ENCODE measurements around the gene SH3BP4.

Gene SH3BP4

DNA sequence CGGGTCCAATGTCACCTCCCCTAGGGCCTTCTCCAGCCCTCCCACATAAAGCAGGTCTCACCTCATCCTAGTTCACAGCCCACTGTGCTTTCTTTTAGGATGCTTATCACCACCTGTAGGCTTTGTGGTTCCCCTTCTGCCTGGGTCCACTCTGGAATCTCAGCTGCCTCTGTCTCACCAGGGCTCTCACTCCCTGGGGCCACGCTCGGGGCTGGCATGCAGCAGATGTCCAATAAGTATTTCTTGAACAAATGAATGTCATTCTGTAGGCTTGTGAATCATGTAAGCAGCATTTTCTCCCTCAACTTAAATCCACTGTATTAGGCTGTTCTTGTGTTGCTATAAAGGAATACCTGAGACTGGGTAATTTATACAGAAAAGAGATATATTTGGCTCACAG lies 4.3 kb upstream of the SH3BP4 start:
- no peak for DNase-seq (ENCODE audit: low read depth, low spot score)

DNA sequence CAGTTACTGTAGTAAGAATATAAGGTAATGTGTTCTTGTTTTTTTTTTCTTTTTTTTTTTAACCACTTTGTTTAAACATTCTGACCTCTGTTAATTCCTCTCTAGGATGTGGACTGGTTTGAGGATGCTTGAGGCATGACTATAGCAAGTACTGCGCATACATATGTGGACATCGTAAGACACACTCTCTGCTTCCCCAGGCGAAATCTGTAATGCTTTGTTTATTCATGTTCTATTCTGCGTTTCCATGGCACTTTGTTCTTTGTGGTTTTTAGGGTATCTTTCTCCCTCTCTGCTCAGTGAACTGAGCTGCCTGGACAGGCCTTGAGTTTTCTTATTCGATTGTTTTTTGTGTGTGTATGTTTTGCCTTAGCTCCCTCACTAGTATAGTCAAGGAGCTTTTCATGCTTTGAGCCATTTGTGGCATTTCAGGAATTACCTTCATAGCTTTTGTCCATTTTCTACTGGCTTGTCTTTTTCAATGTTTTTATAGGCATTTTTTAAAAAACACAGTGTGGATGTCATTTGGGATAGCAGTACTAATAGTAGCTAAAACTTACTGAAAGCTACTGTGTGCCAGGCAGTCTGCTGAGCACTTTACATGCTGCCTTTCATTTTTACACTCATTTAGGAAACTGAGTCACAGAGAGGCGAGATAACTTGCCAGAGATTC lies 1.9 kb upstream of the SH3BP4 start:
- DNase-seq (ENCODE audit: low read depth, low spot score): peak; percentile 94

DNA sequence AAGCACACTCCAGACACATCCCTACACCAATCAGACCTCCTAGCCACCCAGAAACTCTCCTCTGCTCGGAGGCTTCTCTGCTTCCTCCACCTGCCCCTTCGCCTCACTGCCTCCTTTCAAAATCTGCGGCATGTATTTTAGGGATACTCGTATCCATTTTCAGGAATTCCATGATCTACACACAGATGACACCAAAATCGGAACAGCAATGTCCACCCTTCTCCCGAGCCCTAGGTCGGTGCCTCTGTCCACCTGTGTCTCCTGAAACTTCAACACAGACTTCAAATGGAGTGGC lies 1.4 kb upstream of the SH3BP4 start:
- DNase-seq (ENCODE audit: low read depth, low spot score): no peak

DNA sequence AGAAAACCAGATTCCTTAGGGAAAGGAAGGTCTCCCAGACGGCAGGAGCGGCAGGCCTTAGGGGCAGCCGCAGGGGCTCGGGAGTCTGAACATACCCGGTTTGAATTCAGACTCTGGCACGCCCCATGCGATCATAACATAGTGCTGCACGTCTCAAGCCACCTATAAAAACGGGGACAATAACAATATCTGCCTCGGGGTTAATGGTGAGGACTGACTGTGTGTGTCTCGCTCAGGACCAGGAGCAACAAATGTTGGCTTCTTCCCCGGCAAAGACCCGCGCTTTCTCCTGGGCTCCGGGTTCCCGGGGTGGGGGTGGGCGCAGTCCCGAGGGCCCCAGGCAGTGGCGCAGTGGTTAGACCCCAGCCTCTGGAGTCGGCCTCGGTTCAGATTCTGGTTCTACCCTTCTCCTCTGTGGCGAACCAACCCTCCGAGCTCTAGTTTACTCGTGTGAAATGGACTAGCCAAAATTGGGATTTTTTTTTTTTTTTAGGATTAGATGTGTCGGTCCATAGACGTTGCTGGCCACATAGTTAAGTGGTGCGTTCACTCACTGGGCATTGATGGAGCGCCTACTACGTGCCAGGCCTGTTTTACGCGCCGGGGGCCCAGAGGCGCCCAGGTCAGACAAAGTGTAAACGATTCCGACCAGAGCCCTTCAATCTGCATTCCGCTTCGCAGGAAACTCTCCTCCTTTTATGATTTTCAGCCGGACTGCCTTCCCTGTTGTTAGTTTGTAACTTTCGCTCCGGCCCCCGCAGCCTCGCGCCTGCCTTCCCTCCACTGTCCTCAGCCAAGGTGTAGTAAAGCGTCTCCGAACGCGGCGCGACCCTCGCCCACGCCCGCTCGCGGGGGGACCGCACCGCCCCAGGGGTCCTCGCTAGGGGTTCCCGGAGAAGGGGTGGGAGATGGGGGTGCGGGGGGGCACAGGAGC lies 820 bp upstream of the SH3BP4 start:
- DNase-seq (ENCODE audit: low read depth, low spot score): peak; percentile 71

DNA sequence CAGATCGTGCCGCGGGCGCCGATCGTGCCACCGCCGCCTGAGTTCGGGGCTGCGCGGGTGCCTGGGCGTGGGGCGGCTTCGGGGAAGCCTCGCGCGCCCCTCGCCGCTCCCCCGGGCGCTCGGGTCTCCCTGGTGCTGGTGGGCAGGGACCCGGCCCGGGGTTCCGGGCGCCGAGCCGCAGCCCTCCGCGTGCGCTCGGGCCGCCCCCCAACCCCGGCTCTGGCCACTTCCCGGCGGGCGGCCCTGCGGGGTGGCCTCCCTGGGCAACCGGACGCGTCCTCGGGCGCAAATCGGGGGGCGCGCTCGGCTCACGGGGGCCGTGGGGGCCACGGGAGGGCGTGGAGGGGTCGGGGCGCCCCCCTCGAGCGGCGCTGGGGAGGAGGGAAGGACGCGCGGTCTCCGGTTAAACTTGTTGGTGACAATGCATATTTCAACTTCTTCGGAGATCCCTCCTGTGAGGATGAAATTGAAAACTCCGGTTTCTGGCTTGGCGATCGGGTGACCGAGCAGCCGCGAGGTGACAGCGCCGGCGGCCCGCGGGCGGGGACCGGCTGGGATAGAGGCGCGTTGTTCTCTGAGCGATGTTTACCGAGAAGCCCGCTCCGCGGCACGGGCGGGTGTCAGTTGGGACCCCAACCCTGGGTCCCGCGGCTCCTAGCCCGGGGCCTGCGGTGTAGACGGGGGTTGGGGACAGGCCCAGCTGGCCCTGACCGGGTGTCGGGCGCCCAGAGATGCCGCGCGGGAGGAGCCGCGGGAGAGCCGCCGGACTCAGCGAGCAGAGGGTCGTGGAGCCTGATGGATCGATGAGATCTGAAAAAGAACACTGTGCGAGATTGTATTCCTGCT lies 676 bp downstream of the SH3BP4 start:
- DNase-seq (ENCODE audit: low read depth, low spot score): peak; percentile 52

DNA sequence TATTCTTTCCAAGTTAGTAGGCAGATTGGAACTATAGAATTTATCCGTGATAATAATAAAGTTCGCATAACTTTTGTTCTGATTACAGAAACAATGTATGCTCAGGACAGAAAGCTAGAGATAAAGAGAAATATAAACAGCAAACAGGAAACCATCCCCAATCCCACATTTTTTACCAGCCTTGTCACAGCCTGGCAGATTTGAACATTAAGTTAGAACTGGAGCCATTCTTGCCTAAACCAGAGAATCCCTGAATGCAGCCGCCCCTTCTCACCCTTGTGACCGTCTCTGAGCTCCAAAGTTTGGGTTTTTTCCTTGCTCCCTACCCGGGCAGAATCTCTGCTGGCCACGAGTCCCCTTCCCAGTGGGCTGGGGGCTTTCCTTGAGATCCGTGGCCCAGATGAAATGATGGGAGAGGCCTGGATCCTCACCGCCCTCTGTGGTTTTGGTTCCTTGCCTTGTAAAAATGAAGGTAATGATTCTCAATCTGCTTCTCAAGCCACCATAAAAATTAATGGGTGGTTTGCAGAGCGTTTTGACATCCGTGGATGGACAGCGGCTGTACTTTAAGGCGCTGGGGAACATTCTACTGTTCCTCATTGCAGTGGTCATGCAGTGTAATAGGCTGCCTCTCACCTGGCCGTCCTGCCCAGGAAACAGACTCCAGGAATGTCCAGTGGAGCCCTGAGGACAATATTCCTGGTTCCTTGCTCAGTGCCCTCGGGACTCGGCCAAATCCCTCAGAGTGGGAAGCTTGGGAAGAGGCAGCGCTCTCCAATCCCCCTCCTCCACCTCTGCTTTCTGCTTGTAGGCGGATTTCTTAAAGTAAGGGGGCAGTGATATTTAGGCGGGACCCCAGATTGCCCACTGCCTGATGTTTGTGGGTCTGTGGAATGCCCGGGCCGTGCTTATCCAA lies 1.6 kb downstream of the SH3BP4 start:
- DNase-seq (ENCODE audit: low read depth, low spot score): peak; percentile 64

DNA sequence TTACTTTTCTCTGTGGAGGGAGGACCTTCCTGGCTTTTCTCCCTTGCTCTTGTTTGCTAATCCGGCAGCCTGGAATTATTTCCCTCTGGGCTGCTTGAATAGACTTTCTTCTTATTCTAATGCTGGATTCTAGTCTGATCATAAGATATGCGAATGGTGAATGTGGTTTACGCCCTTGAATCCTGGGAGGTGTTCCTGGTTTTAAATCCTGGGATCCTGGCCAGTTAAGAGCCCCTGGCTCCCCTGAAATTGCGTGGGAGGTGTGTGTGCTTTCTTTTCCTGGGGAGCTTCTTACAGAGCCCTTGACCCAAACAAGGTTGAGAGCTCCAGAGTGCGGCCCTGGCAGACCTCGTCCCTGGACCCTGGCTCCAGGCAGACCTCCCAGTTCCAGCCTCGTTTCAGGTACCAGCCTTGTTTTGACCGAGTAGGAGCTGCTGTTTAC lies 2.8 kb downstream of the SH3BP4 start:
- peak; percentile 75 for DNase-seq (ENCODE audit: low read depth, low spot score)

DNA sequence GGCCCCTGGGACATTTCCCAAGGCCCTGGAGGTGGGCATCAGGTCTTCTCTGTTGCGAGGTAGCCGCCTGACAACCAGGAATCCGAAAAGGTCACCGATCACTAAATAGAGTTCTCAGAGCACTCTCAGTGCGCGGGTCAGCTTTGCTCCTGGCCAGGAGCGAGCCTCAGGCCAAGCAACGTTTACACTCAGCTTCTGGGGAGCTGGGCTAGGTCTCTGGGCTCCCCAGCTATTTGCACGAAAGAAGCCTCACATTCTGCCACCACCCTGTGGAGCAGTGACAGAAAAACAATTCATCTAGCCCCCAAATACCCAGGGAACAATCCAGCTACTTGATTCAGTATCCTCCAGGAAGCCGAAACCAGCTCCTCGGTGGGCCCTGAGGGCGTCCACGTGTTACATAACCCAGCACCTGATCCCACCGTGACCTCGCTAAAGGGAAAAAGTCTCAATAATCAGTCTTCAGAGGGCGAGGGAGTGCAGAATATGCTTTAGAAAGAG lies 3.3 kb downstream of the SH3BP4 start:
- no peak for DNase-seq (ENCODE audit: low read depth, low spot score)

DNA sequence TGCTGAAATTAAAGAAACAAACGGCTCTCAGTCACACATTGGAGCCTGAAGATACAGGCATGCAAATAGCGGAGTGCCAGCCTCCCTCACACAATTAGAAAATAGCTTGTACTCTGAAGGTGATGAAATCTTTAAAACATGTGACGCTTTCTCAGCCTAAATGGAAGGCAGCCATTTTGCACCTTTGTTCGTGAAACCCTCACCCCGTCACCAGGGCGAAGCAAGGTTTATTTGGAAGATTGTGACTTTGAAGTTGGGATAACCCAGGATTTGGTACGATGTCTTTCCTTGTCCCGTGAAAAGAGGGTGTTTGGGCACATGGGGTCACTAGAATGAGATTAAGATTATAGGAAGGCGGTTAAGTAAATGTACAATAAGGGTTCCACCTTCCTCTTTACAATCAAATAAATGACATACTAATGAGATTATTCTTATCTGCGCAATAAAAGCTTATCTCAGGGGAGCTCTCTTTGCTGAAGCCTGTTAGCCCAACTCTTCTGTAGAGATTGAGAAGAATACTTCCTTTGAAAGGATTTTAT lies 4.2 kb downstream of the SH3BP4 start:
- no peak for DNase-seq (ENCODE audit: low read depth, low spot score)

DNA sequence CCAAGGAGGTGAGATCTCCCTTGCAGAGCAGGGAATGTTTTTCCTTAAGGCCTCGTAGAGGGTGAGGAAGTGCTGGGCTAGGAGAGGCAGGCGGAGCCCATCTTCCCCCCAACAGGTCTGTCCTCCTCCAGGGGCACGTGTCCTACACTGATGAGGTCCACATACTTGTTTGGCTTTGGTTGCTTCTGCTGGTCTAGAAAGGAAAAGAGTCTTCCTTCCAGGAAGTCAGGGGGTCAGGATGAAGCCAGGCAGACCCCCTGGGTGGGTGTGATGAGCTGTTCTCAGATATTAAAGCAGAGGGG lies 6.0 kb downstream of the SH3BP4 start:
- DNase-seq (ENCODE audit: low read depth, low spot score): peak; percentile 33

DNA sequence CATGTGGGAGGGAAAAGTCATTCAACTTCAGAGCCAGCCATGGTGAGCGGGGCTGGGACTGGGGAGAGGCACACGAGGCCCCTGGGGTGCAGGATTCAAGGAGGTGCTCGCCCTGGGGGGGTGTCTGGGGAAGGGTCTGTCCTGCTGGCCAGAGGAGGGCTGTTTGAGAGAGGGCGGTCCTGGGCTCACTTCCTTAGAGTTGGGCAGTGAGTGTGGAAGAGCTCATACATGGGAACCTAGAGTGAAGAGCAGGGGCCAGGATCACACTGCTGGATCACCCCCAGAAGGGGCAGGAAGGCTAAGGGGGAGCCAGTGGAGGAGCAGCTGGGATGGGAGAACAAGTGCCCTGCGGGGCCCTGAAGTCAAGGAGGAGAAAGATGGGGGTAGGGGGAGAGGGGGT lies 6.5 kb downstream of the SH3BP4 start:
- DNase-seq (ENCODE audit: low read depth, low spot score): no peak

DNA sequence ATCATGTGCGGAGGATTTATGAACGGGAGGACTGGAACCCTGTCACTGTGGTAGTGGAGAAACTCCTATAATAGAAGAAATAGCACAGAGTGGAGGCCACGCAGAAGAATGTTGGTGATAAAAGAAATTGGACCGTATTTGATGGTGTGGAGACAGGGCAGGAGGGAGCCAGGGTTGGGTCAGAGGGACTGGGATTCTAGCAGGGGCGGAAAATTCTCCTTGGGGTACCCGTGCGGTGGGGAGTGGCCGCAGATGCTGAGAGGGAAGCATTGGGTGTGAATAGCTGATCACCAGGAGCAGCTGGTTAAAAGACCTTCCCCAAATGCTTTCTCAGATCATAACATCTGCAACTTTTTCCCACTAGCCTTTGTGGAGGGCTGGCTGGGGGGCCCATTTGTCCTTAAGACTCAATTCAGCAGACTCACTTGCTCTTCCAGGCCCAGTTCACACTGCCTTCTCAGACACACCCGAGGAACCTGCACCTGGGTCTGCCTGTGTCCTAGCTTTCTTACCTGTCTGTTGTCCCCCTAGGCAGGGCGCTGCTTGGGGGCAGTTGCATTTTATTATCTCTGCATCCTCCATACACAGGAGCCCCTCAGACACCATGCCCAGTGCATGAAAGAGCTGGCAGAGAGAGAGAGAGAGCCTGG lies 7.1 kb downstream of the SH3BP4 start:
- DNase-seq (ENCODE audit: low read depth, low spot score): peak; percentile 11

DNA sequence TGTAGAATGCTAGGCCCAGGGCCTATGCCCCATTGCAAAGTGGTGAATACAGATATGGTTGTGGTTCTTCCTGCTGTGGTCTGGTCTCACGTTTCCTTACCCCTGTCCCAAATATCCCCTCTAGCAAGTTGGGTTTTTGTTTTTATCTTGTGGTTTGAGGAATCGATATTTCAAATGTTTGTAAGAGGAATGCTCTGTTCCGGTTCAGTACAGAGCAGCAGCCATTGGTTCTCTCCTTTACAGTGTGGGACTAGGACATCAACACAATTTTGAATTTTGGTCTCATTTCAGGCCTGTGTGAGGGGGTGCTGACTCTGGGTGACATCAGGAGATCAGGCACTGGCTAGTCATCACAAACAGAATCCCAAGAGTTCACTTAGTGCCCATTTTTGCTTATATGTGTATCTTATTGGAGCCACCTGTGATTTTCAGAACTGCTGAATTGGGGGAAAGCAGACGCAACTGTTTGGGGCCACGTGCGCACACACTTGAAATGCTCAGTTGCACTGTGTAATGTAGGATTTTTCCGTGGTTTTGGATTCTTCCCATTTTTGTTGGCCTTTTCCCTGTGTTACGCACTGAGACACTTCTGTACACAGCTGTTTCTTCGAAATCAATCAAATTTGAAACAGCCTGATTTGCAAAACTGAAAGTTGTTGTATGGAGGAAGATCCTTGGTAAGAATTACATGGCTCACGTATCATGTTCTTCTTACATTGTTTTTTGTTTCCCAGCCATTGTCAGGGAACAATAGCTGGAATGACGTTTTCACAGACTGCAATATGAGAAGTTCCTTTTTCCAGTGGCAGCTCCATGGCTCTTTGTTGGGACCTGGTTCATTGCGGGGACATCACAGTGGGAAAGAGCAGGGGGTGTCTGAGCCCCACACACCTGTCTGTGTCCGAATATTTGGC lies 8.6 kb downstream of the SH3BP4 start:
- peak; percentile 50 for DNase-seq (ENCODE audit: low read depth, low spot score)

DNA sequence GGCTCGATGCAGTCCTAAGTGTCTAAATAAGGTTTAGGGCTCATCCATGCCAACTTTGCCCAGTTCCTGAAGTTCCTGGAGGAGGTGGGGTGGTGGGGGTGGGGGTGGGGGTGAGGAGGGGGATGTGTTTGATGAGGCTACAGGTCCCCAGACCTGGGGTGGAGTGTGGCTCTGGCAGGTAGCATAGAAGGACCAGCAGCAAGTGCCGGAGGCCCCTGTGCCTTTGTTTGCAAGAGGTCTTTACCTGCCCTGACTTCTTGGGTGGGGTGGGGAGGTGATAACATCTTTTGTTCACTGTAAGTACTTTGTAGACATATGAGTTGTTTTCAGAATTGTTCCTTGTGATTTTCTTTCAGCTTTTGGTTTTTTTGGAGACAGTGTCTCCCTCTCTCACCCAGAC lies 10.0 kb downstream of the SH3BP4 start:
- DNase-seq (ENCODE audit: low read depth, low spot score): no peak

DNA sequence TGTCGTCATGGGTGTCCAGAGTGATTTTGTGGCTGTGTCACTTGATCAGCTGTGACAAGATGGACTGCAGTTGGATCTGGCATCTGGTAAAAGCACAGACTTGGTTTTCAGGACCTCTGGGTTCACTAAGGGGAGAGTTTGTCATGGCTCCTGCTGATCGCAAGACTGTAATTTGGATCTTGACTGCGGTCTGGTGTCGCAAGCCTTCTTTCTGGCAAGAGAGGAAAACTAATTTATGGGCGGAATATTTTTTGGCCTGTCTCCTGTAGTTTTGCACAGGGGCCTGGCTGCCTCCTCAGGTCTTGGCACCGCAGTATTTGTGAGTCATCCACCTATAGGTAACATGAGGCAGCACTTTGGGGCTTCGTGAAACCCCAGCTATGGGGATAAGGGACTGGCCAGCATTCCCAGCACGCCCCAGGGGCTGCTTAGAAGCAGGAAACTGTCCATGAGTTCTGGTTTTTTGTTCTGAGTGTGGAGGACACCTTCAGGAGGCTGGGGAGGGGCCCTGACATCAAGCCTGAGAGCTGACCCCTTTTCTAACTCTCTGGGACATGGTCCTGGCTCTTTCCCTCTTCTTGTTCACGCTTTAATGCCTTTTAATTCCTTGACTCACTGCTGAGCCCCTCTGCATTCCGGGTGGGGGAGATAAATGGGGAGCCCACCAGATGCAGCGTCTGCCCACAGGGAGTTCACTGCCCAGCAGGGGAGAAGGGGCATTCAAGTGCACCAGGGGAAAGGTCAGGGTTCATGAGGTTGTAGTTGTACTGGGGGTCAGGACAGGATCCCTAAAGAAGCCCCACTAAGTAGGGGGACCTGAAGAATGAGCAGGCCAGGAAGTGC lies 12.2 kb downstream of the SH3BP4 start:
- DNase-seq (ENCODE audit: low read depth, low spot score): peak; percentile 84

DNA sequence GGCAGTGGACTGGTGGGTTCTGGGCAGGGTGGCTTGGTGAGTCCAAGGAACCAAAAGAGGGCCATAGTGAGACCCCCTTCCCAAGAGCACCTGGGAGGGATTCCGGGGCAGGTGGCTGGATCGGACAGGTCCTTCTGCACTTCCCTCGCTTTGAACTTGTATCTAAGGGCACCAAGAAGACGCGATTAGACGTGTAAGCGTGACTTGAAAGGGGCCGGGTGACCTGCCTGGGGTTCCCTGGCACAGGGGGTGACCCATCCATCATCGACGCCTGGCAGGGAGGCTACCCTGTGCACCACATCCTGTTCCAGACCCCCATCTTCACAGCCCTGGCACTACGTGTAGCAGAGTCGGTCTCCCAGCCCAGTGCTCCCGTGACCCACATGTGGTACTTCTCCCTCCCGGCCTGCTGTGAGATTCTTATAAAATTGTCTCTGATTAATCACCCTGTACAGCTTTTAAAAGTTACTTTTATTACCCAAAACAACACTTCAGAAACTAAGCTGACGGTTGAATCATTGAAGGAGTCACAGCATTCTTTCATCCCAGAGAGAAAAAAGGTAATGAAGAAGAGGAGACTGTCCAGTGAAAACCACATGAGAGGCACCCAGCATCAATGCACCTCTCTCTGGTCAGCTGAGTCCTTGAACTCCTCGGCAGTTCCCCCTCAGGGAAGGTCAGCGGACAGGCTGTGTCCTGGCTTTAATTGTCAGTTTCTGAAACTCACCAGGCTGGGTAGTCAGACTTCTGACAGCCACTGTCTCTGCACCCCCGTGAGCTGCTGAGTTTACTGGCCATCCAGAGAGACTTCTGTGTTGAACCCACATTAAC lies 13.0 kb downstream of the SH3BP4 start:
- peak; percentile 41 for DNase-seq (ENCODE audit: low read depth, low spot score)

DNA sequence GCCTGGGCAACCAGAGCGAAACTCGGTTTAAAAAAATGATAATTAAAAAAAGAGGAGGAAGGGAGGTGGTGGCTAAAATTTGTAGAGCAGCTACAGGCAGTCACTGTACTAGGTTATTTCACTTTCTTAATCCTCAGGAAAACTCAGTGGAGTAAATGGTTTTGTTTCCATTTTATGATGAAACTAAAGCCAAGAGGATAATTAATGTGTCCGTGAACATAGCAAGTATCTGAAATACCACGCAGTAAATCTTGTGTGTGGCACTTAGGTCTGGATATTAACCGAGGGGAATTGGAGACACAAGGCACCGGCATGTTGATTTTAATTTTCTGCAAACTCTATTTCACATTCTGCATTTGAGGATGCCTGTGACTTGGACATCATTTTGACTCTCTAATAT lies 14.5 kb downstream of the SH3BP4 start:
- DNase-seq (ENCODE audit: low read depth, low spot score): no peak
